MM.1S (cell line): ENCODE data around the gene TSPEAR.

Source experiments
- EZH2 ChIP-seq: fragments of 300-600 bp; sonication (generic); optimal IDR thresholded peaks from 2 replicates; pipeline ENCODE3; 2017; ENCODE audit warnings: low read depth, mild to moderate bottlenecking, antibody characterized with exemption, low read length, mixed read lengths
- EZH2phosphoT487 ChIP-seq: fragments of 300-600 bp; sonication (generic); IDR thresholded peaks from 2 replicates; pipeline ENCODE4 v1.6.1; 2018; ENCODE audit warnings: antibody characterized with exemption, low read length
- TF ChIP-seq, protein P1 (sequence below): fragments of 300-600 bp; sonication (generic); IDR thresholded peaks from 2 replicates; pipeline ENCODE4 v1.5.1; 2016; ENCODE audit warnings: antibody characterized with exemption, low read length, mixed read lengths

DNA sequence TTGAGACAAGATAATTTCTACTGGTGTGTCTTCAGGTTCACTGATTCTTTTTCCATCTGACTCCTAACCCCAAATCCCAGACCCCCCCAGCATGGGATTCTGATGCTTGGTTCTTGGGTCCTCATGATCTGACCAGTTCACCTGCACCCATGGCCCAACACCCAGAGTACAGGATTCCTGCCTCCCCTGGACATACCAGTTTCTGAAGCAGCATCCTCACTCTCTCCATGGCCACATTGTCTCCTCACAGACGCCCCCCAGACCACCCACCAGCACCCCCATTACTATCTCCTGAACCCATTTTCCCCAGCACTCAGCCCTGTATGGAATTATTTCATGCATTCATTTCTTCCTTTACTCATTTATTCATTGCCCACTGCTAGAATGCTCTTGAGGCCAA lies 54.5 kb downstream of the TSPEAR start:
- TF ChIP-seq, protein P1, sequence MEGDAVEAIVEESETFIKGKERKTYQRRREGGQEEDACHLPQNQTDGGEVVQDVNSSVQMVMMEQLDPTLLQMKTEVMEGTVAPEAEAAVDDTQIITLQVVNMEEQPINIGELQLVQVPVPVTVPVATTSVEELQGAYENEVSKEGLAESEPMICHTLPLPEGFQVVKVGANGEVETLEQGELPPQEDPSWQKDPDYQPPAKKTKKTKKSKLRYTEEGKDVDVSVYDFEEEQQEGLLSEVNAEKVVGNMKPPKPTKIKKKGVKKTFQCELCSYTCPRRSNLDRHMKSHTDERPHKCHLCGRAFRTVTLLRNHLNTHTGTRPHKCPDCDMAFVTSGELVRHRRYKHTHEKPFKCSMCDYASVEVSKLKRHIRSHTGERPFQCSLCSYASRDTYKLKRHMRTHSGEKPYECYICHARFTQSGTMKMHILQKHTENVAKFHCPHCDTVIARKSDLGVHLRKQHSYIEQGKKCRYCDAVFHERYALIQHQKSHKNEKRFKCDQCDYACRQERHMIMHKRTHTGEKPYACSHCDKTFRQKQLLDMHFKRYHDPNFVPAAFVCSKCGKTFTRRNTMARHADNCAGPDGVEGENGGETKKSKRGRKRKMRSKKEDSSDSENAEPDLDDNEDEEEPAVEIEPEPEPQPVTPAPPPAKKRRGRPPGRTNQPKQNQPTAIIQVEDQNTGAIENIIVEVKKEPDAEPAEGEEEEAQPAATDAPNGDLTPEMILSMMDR = no peak
- no peak for TF ChIP-seq EZH2
- TF ChIP-seq EZH2phosphoT487 = no peak
